Ishikawa (cell line): ENCODE data around the gene RBFA.
A peak's percentile ranks its signal among the peaks of the same experiment; 100 is the strongest.

Source experiments
- CEBPB ChIP-seq: IDR thresholded peaks from 2 replicates; pipeline ENCODE4 v1.6.1; 2012
- CREB1 ChIP-seq: IDR thresholded peaks from 2 replicates; pipeline ENCODE4 v1.6.1; 2012; ENCODE audit warnings: low read depth
- EGR1 ChIP-seq: IDR thresholded peaks from 2 replicates; pipeline ENCODE4 v1.6.1; 2012
- EP300 ChIP-seq: IDR thresholded peaks from 2 replicates; pipeline ENCODE4 v1.6.1; 2012; ENCODE audit warnings: borderline replicate concordance
- FOXM1 ChIP-seq: IDR thresholded peaks from 2 replicates; pipeline ENCODE4 v1.6.1; 2012; ENCODE audit warnings: low read depth, borderline replicate concordance
- NFIC ChIP-seq: IDR thresholded peaks from 2 replicates; pipeline ENCODE4 v1.6.1; 2012
- RAD21 ChIP-seq: IDR thresholded peaks from 2 replicates; pipeline ENCODE4 v1.6.1; 2012; ENCODE audit warnings: low read depth
- TAF1 ChIP-seq: IDR thresholded peaks from 2 replicates; pipeline ENCODE4 v1.6.1; 2012; ENCODE audit warnings: low read depth, mild to moderate bottlenecking
- TCF12 ChIP-seq: IDR thresholded peaks from 2 replicates; pipeline ENCODE4 v1.6.1; 2012; ENCODE audit warnings: low read depth
- TEAD4 ChIP-seq: IDR thresholded peaks from 2 replicates; pipeline ENCODE4 v1.6.1; 2012
- YY1 ChIP-seq: IDR thresholded peaks from 2 replicates; pipeline ENCODE4 v1.6.1; 2012; ENCODE audit warnings: low read depth
- ZBTB7A ChIP-seq: IDR thresholded peaks from 2 replicates; pipeline ENCODE4 v1.6.1; 2012; ENCODE audit warnings: low read depth
- TF ChIP-seq, protein P1 (sequence below): IDR thresholded peaks from 2 replicates; pipeline ENCODE4 v1.6.1; 2012; ENCODE audit warnings: low read depth, mild to moderate bottlenecking
- TF ChIP-seq, protein P2 (sequence below): IDR thresholded peaks from 2 replicates; pipeline ENCODE4 v1.6.1; 2012
- TF ChIP-seq, protein P3 (sequence below): IDR thresholded peaks from 2 replicates; pipeline ENCODE4 v1.6.1; 2012

RBFA gene

DNA sequence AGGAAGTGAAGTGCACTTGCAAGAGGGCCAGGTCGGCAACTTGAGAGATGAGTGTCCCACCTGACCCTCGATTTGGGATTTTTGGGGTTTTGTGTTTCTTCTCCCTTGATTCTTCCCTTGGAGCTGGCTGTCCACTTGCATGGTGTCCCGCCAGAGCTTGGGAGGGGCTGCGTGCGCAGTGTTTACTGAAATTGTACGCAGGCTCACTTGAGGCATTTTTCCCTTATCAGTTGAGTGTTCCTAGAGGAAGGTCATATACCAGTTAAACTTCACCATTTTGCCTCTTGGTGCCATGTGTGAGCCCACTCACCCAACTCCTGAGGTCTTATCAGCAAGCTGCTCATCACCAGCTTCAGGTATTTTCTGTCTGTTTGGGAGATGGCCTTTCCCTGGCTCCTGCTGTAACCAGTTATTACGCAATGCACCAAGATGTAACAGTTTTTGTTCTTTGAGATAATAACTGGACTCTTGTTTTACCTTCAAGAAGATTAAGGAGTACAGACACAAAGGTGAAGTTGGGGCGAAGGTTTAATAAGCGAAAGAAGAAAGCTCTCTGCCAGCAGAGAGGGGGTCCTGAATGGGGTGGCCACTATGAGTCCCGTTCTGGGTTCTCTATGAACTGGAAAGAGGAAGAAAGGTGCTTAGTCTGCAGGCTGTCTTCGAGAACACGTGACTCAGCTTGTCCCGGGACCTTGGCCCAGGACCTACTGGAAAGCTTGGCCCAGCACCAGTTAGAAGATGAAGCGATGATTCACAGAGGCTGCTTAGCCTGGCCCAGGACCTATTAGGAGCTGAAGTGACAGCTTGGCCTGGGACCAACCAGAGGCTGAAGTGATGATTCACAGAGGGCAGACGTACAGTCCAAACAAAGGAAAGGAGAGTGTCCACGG, 24.3 kb upstream of the RBFA start:
- TF ChIP-seq YY1 = no peak
- 0 out of 2 replicates have a peak, but pooled peaks have one; percentile 57 for TF ChIP-seq ZBTB7A
- TF ChIP-seq CREB1 = no peak
- TF ChIP-seq, protein P1, sequence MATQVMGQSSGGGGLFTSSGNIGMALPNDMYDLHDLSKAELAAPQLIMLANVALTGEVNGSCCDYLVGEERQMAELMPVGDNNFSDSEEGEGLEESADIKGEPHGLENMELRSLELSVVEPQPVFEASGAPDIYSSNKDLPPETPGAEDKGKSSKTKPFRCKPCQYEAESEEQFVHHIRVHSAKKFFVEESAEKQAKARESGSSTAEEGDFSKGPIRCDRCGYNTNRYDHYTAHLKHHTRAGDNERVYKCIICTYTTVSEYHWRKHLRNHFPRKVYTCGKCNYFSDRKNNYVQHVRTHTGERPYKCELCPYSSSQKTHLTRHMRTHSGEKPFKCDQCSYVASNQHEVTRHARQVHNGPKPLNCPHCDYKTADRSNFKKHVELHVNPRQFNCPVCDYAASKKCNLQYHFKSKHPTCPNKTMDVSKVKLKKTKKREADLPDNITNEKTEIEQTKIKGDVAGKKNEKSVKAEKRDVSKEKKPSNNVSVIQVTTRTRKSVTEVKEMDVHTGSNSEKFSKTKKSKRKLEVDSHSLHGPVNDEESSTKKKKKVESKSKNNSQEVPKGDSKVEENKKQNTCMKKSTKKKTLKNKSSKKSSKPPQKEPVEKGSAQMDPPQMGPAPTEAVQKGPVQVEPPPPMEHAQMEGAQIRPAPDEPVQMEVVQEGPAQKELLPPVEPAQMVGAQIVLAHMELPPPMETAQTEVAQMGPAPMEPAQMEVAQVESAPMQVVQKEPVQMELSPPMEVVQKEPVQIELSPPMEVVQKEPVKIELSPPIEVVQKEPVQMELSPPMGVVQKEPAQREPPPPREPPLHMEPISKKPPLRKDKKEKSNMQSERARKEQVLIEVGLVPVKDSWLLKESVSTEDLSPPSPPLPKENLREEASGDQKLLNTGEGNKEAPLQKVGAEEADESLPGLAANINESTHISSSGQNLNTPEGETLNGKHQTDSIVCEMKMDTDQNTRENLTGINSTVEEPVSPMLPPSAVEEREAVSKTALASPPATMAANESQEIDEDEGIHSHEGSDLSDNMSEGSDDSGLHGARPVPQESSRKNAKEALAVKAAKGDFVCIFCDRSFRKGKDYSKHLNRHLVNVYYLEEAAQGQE = no peak
- TF ChIP-seq, protein P2, sequence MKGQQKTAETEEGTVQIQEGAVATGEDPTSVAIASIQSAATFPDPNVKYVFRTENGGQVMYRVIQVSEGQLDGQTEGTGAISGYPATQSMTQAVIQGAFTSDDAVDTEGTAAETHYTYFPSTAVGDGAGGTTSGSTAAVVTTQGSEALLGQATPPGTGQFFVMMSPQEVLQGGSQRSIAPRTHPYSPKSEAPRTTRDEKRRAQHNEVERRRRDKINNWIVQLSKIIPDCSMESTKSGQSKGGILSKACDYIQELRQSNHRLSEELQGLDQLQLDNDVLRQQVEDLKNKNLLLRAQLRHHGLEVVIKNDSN = peak; percentile 89
- TF ChIP-seq FOXM1 = no peak
- no peak for TF ChIP-seq TAF1
- TF ChIP-seq NFIC = peak; percentile 72
- no peak for TF ChIP-seq EP300
- TF ChIP-seq CEBPB = peak; percentile 68
- TF ChIP-seq, protein P3, sequence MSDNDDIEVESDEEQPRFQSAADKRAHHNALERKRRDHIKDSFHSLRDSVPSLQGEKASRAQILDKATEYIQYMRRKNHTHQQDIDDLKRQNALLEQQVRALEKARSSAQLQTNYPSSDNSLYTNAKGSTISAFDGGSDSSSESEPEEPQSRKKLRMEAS = peak; percentile 55
- no peak for TF ChIP-seq TCF12
- TF ChIP-seq RAD21 = no peak
- no peak for TF ChIP-seq EGR1
- TF ChIP-seq TEAD4 = no peak

DNA sequence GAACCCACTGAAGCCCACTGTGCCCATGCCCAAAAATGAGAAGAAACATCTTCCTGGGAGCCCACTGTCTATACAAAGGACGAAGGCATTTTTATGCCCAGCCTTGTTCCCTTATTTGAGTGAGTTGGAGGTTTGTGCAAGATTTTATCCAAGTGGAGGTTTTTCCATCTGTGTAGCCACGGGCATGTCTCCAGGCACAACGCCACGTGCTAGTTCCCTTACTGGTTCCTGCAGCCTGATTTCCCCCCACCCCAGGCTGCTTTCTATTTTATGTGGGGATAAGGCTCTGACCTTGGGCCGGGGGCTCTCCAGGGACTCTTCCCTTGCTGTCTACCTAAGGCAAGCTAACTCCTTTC, 23.7 kb upstream of the RBFA start:
- no peak for TF ChIP-seq TAF1
- TF ChIP-seq, protein P3 = 0 out of 2 replicates have a peak, but pooled peaks have one; percentile 5

DNA sequence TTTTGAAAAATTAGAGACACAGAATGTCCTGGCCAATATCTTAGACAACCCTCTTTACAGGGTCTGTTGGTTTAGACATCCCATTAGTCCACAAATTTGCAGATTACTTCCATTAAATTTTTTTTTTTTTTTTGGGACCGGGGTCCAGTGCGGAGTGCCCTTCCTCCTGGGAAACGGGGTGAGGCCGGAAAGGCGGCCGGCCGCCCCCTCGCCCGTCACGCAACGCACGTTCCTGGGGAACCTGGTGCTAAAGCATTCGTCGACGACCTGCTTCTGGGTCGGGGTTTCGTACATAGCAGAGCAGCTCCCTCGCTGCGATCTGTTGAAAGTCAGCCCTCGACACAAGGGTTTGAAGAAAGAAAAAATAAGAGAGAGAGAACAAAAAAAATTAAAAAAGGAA, 21.5 kb upstream of the RBFA start:
- TF ChIP-seq TCF12 (no peak), TEAD4 (no peak), EP300 (no peak), YY1 (no peak), CREB1 (no peak), FOXM1 (no peak), ZBTB7A (no peak), CEBPB (no peak), NFIC (no peak), TAF1 (no peak), EGR1 (no peak)
- TF ChIP-seq, protein P1 = no peak
- TF ChIP-seq, protein P2 = no peak

DNA sequence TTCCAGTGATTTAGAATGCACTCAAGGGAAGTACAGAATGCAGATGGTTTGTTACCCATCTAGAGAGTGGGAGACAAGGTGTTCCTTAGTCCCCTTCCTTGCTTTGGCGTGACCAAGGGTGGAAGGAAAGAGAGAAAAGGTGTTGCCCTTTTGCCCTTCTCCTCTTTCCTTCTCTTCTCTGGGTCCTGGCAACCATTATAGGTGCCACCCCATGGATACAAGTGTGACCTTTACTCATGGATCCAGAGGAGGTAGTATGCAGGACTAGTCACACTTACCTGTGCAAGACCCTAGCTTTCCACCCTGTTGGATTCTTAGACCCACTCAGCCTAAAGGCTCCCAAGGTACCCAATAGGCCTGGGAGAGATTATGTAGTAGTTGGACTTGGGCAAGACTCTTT, 11.6 kb upstream of the RBFA start:
- TF ChIP-seq YY1 (0 out of 2 replicates have a peak, but pooled peaks have one; percentile 15), FOXM1 (no peak), RAD21 (no peak), CEBPB (no peak), TCF12 (peak; percentile 38; the same call in 1 of the 2 replicates), EP300 (no peak), TEAD4 (no peak)
- TF ChIP-seq, protein P2 = peak; percentile 77
- TF ChIP-seq, protein P3 = 0 out of 2 replicates have a peak, but pooled peaks have one; percentile 22

DNA sequence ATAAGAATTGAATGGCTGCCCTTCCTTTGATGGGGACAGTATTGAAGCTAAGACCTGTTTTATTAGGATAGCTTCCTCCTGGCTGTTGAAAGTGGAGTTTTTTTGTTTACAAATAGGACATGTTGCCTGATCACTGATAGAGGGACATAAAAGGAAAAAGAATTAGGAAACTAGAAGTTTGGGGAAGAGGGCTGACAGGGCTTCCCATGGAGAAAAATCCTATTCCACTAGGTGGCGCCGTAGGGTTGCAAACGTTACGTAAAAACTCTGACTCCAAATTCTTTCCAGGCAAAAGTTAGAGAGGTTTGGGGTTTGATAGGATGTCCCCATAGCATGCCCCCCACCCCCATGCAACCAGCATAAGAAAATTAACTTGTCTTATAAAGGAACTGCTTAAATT, 11.1 kb upstream of the RBFA start:
- TF ChIP-seq YY1 = no peak
- TF ChIP-seq, protein P2 = no peak
- no peak for TF ChIP-seq NFIC
- TF ChIP-seq FOXM1 = no peak
- no peak for TF ChIP-seq CEBPB
- peak; percentile 61 for TF ChIP-seq RAD21
- no peak for TF ChIP-seq CREB1
- TF ChIP-seq TCF12 = no peak
- TF ChIP-seq EGR1 = no peak
